Calu3 (cell line): ENCODE measurements around the gene PAPPA2. TPM values are rescaled to one million over a fixed set of nuclear protein-coding genes. Genes with fewer than 3 reads are reported as not detected.

Experiments
- BruUV-seq: library from RNA; stranded (reverse); fragments of 400-500 nt; replicated peaks from 2 replicates; lab custom pipeline; 2021; lab: Mats Ljungman, UMichigan
- CTCF ChIA-PET: fragments of 300-600 bp; sonication (Branson Sonifier 250); formaldehyde crosslinking; loops from one replicate; lab custom pipeline; 2022; ENCODE audit warnings: antibody characterized with exemption; lab: Charles Lee
- DNase-seq: peaks from one replicate; pipeline ENCODE4 v3.0.0; 2022
- H3K27ac Mint-ChIP-seq: one replicate; pipeline ENCODE4 v1.8.0; 2022; ENCODE audit warnings: mixed read lengths; ENCODE audit not compliant: unreplicated experiment
- H3K27me3 Mint-ChIP-seq: one replicate; pipeline ENCODE4 v1.8.0; 2022; ENCODE audit warnings: mixed read lengths; ENCODE audit not compliant: unreplicated experiment
- H3K36me3 Mint-ChIP-seq: one replicate; pipeline ENCODE4 v1.8.0; 2022; ENCODE audit warnings: mild to moderate bottlenecking, moderate library complexity, mixed read lengths; ENCODE audit not compliant: insufficient read depth, unreplicated experiment
- H3K4me1 Mint-ChIP-seq: one replicate; pipeline ENCODE4 v1.8.0; 2022; ENCODE audit warnings: mild to moderate bottlenecking, low read depth, mixed read lengths; ENCODE audit not compliant: unreplicated experiment
- H3K4me3 Mint-ChIP-seq: one replicate; pipeline ENCODE4 v1.8.0; 2022; ENCODE audit warnings: mild to moderate bottlenecking, low read depth, moderate library complexity, mixed read lengths; ENCODE audit not compliant: unreplicated experiment
- H3K9me3 Mint-ChIP-seq: one replicate; pipeline ENCODE4 v1.8.0; 2022; ENCODE audit warnings: low read depth, mixed read lengths; ENCODE audit not compliant: unreplicated experiment
- CTCF ChIP-seq: fragments of 200-600 bp; IDR thresholded peaks from one replicate; pipeline ENCODE4 v1.8.0; 2022; ENCODE audit warnings: antibody characterized with exemption; ENCODE audit not compliant: unreplicated experiment
- intact Hi-C: fragments of 100-400 bp; cut with micrococcal nuclease; formaldehyde crosslinking; loops from one replicate; pipeline ENCODE4 v1.10.0; 2022; ENCODE audit not compliant: unreplicated experiment
- total RNA-seq: library from RNA; stranded (reverse); gene quantifications from 2 replicates; pipeline ENCODE4 v1.2.3, GENCODE V29; 2022

PAPPA2 gene
- total RNA-seq, 1 experiment from 2014 or later = 0.14 TPM

GRCh38 chr1:176499671-176500070 lies 36.7 kb downstream of the PAPPA2 start:
- TF ChIP-seq CTCF = no peak
- H3K4me1 Mint-ChIP-seq = no peaks in the 10 kb centered on the region
- CTCF ChIA-PET = no interaction called here
- DNase-seq = no peak
- no peak overlapping the region for H3K27ac Mint-ChIP-seq
- H3K4me3 Mint-ChIP-seq = no peak overlapping the region
- no TSS peak for BruUV-seq
- intact Hi-C loops = no loop called here
- H3K27me3 Mint-ChIP-seq = peaks cover 46% of the 10 kb centered on the region
- no peaks in the 10 kb centered on the region for H3K9me3 Mint-ChIP-seq
- H3K36me3 Mint-ChIP-seq = no peaks in the 10 kb centered on the region

DNA sequence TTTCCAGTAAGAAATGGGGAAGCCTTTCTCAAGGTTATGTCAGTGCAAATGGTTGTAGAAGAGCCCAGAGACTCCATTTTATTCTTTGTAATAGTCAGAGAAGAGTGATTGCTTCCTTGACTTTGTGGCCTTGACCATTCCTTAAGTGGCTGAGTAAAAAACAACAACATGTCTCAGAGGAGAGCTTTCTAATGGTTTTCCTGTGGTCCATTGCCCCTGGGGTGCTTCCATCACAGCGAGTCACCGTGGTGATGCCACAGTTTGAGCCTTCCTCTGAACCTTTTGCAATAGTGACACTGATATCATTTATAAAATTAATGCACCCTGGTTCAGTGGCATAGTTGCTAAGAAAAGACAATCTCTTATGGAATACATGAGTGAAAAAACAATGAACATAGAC lies 38.6 kb downstream of the PAPPA2 start:
- Mint-ChIP-seq H3K27ac (no peak overlapping the region), H3K9me3 (no peaks in the 10 kb centered on the region), H3K4me3 (no peak overlapping the region), H3K27me3 (peaks cover 58% of the 10 kb centered on the region), H3K36me3 (no peaks in the 10 kb centered on the region), H3K4me1 (no peaks in the 10 kb centered on the region)
- DNase-seq = no peak
- CTCF ChIA-PET = no interaction called here
- no peak for TF ChIP-seq CTCF
- no TSS peak for BruUV-seq
- intact Hi-C loops = no loop called here

- no peak overlapping the region for H3K4me3 Mint-ChIP-seq
- H3K4me1 Mint-ChIP-seq = no peaks in the 10 kb centered on the region
- DNase-seq = no peak
- H3K36me3 Mint-ChIP-seq = no peaks in the 10 kb centered on the region
- H3K27me3 Mint-ChIP-seq = peaks cover 37% of the 10 kb centered on the region
- no TSS peak for BruUV-seq
- intact Hi-C loops = no loop called here
- no peak overlapping the region for H3K27ac Mint-ChIP-seq
- no peaks in the 10 kb centered on the region for H3K9me3 Mint-ChIP-seq
- CTCF ChIA-PET = no interaction called here
- TF ChIP-seq CTCF = no peak
Observed at GRCh38 chr1:176504848-176505553, 42.0 kb downstream of the PAPPA2 start.

- CTCF ChIA-PET = no interaction called here
- no TSS peak for BruUV-seq
- Mint-ChIP-seq H3K36me3 (peaks cover 5% of the 10 kb centered on the region), H3K9me3 (peaks cover 3% of the 10 kb centered on the region), H3K4me3 (no peak overlapping the region), H3K27ac (no peak overlapping the region), H3K27me3 (no peaks in the 10 kb centered on the region), H3K4me1 (peaks cover 7% of the 10 kb centered on the region)
- no peak for TF ChIP-seq CTCF
- intact Hi-C loops = no loop called here
- no peak for DNase-seq
Observed at GRCh38 chr1:176512966-176513365, 50.0 kb downstream of the PAPPA2 start.
